Smooth muscle cell of bladder (primary cell): ENCODE data around the gene CREB3L4. TPM values are rescaled to one million over a fixed set of nuclear protein-coding genes. Genes with fewer than 3 reads are reported as not detected.

Source experiments
- total RNA-seq: library from RNA; depleted of rRNA; stranded (reverse); fragments of >200 nt; gene quantifications from 2 replicates; pipeline ENCODE4 v1.2.3, GENCODE V29; 2014

Gene CREB3L4
- total RNA-seq, result 5.1 and 6.4 TPM in 2 replicates

GRCh38 chr1:153967107-153967999 lies at the start of gene CREB3L4:
Gene CREB3L4, plus strand, starts transcription at chr1:153967902. Its CDS starts 624 bp downstream, at chr1:153968526.

GRCh38 chr1:153922972-153923925 lies 44.5 kb upstream of the CREB3L4 start, which contains the start of gene GATAD2B:
Gene GATAD2B, minus strand, starts transcription at chr1:153922972. Its CDS starts 94,625 bp downstream, at chr1:153828347.

GRCh38 chr1:153946622-153947241 lies 21.0 kb upstream of the CREB3L4 start, which contains the start of gene DENND4B:
Gene DENND4B, minus strand, starts transcription at chr1:153946718. Its CDS starts 2,344 bp downstream, at chr1:153944374.

GRCh38 chr1:153958111-153958960 lies 9.4 kb upstream of the CREB3L4 start, which contains the start of gene CRTC2:
Gene CRTC2, minus strand, starts transcription at chr1:153958612. Its CDS starts 115 bp downstream, at chr1:153958497.

GRCh38 chr1:153963030-153963849 lies 4.5 kb upstream of the CREB3L4 start, which contains the start of gene SLC39A1:
Gene SLC39A1, minus strand, starts transcription at chr1:153963537. Its CDS starts 822 bp downstream, at chr1:153962715.

GRCh38 chr1:153977250-153978240 lies 9.8 kb downstream of the CREB3L4 start, which contains the start of gene JTB:
Gene JTB, minus strand, starts transcription at chr1:153977674. Its CDS starts 422 bp downstream, at chr1:153977252.

GRCh38 chr1:153985941-153986761 lies 18.4 kb downstream of the CREB3L4 start, which contains the start of gene RAB13:
Gene RAB13, minus strand, starts transcription at chr1:153986339. Its CDS starts 103 bp downstream, at chr1:153986236.

GRCh38 chr1:153990468-153991150 lies 22.9 kb downstream of the CREB3L4 start, which contains the start of gene RPS27:
Gene RPS27, plus strand, starts transcription at chr1:153990762. Its CDS starts 35 bp downstream, at chr1:153990797.

Other genes starting within 250 kb of the CREB3L4 start
- gene INTS3, start 239.9 kb upstream of the CREB3L4 start, total RNA-seq, result 18.3 and 24.3 TPM in 2 replicates
- 9.8 and 16.3 TPM in 2 replicates for gene SLC27A3, start 192.5 kb upstream of the CREB3L4 start, total RNA-seq
- 2.0 and 2.5 TPM in 2 replicates for gene GATAD2B, start 44.9 kb upstream of the CREB3L4 start, total RNA-seq
- gene DENND4B, start 21.2 kb upstream of the CREB3L4 start, total RNA-seq, result 10.2 and 14.4 TPM in 2 replicates
- gene CRTC2, start 9.3 kb upstream of the CREB3L4 start, total RNA-seq, result 2.6 and 3.1 TPM in 2 replicates
- gene SLC39A1, start 4.4 kb upstream of the CREB3L4 start, total RNA-seq, result 83.2 and 92.6 TPM in 2 replicates
- gene JTB, start 9.8 kb downstream of the CREB3L4 start, total RNA-seq, result 130 and 163 TPM in 2 replicates
- gene RAB13, start 18.4 kb downstream of the CREB3L4 start, total RNA-seq, result 75.2 and 88.0 TPM in 2 replicates
- gene RPS27, start 22.9 kb downstream of the CREB3L4 start, total RNA-seq, result 2,930 and 3,644 TPM in 2 replicates
- gene NUP210L, start 187.2 kb downstream of the CREB3L4 start, total RNA-seq, result under 0.01 and 0.18 TPM in 2 replicates
- 242 and 248 TPM in 2 replicates for gene TPM3, start 224.2 kb downstream of the CREB3L4 start, total RNA-seq
- not detected in 2 replicates for gene CFAP141, start 238.4 kb downstream of the CREB3L4 start, total RNA-seq